Measurements from ENCODE around the gene ANKMY1. TPM values are rescaled to one million over a fixed set of nuclear protein-coding genes. Genes with fewer than 3 reads are reported as not detected.

ANKMY1 gene
- total RNA-seq, 1 donor from 2014 or later: 6.3 TPM

- no peak for DNase-seq
Observed at GRCh38 chr2:240445961-240446663, 111.7 kb downstream of the ANKMY1 start.

GRCh38 chr2:240444464-240444863, 113.3 kb downstream of the ANKMY1 start:
- no peak for DNase-seq

GRCh38 chr2:240443891-240444301, 113.9 kb downstream of the ANKMY1 start:
- DNase-seq: no peak

GRCh38 chr2:240442891-240443715, 114.7 kb downstream of the ANKMY1 start:
- DNase-seq: no peak

- DNase-seq: no peak
Observed at GRCh38 chr2:240441993-240442411, 115.8 kb downstream of the ANKMY1 start.

GRCh38 chr2:240441326-240441992, 116.3 kb downstream of the ANKMY1 start:
- DNase-seq: no peak

GRCh38 chr2:240440704-240441320, 117.0 kb downstream of the ANKMY1 start:
- no peak for DNase-seq

- DNase-seq: no peak
Observed at GRCh38 chr2:240440251-240440650, 117.5 kb downstream of the ANKMY1 start.

- DNase-seq: no peak
Observed at GRCh38 chr2:240439698-240440151, 118.1 kb downstream of the ANKMY1 start.

- DNase-seq: no peak
Observed at GRCh38 chr2:240438810-240439697, 118.7 kb downstream of the ANKMY1 start.

GRCh38 chr2:240437861-240438809, 119.7 kb downstream of the ANKMY1 start:
- DNase-seq: peak; percentile 80

- DNase-seq: no peak
Observed at GRCh38 chr2:240437551-240437860, 120.3 kb downstream of the ANKMY1 start.

GRCh38 chr2:240436683-240437550, 120.9 kb downstream of the ANKMY1 start:
- DNase-seq: peak; percentile 48

GRCh38 chr2:240435948-240436682, 121.7 kb downstream of the ANKMY1 start:
- DNase-seq: peak; percentile 43

- peak; percentile 67 for DNase-seq
Observed at GRCh38 chr2:240435457-240435947, 122.3 kb downstream of the ANKMY1 start, which contains the start of gene GPC1. Gene GPC1, plus strand, starts transcription at chr2:240435663. Its CDS starts 256 bp downstream, at chr2:240435919.

- peak; percentile 71 for DNase-seq
Observed at GRCh38 chr2:240434728-240435456, 122.9 kb downstream of the ANKMY1 start.

- peak; percentile 70 for DNase-seq
Observed at GRCh38 chr2:240433973-240434727, 123.6 kb downstream of the ANKMY1 start.
